ENCODE data around the gene HSD17B1. TPM values are rescaled to one million over a fixed set of nuclear protein-coding genes. Genes with fewer than 3 reads are reported as not detected.
A peak's percentile ranks its signal among the peaks of the same experiment; 100 is the strongest.
"Not testable (repeated sequence)": the region's sequence is repeated elsewhere in the genome, so short reads cannot be mapped to it uniquely, and the experiment has no call there.

The HSD17B1 gene
- total and polyA plus RNA-seq, 2 experiments from 2014 or later, result 2.3 to 3.0 TPM

DNA sequence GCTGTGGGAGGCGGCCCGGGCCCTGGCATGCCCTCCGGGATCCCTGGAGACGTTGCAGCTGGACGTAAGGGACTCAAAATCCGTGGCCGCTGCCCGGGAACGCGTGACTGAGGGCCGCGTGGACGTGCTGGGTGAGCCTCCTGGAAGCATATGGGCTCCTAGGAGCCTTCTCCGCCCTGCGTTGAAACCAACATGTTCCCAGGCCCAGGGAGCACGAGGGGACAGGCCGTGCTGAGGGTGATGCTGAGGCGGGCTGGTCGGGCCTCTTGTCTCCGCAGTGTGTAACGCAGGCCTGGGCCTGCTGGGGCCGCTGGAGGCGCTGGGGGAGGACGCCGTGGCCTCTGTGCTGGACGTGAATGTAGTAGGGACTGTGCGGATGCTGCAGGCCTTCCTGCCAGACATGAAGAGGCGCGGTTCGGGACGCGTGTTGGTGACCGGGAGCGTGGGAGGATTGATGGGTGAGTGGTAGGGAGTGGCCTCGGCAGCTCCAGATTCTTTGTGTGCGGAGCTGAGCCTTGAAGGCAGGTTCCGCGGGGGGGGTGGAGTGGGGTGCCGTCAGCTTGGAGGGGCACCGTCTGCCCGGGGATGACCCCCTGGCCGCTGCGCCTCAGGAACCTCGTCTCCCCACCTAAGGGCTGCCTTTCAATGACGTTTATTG lies 567 bp downstream of the HSD17B1 start:
- Histone ChIP-seq H3K4me3 (peak overlapping the region; percentile 86), H3K4me2 (ENCODE audit: unreplicated experiment) (no peak overlapping the region)
- in situ Hi-C loops (cut with MboI), result no loop called here

GRCh38 chr17:42553866-42554249 lies 1.1 kb downstream of the HSD17B1 start:
- Histone ChIP-seq H3K4me2 (ENCODE audit: unreplicated experiment) (peak overlapping the region; percentile 91), H3K79me2 (ENCODE audit: insufficient read depth) (peaks cover 29% of the 10 kb centered on the region), H3K27ac (no peak overlapping the region), H3K36me3 (ENCODE audit: low read depth) (no peaks in the 10 kb centered on the region), H3K27me3 (replicated peaks; ENCODE audit: insufficient read depth) (no peaks in the 10 kb centered on the region), H3K4me3 (peak overlapping the region; percentile 86), H3K9me3 (ENCODE audit: low read depth) (no peaks in the 10 kb centered on the region), H3K9me2 (ENCODE audit: insufficient read depth) (no peaks in the 10 kb centered on the region), H4K20me1 (ENCODE audit: insufficient read depth) (no peaks in the 10 kb centered on the region), H3F3A (ENCODE audit: insufficient read depth) (no peaks in the 10 kb centered on the region), H2AFZ (peak overlapping the region; percentile 85), H3K4me1 (ENCODE audit: insufficient read depth) (0 out of 2 replicates have a peak, but pooled peaks cover 7% of the 10 kb centered on the region), H3K9ac (peak overlapping the region; percentile 91)
- 44% methylated on average over 16 of the region's 16 CpGs for WGBS, 2 experiments (ENCODE audit: low coverage in 1 of 2, low lambda C conversion rate in 2 of 2, missing lambda C conversion rate in 2 of 2)
- in situ Hi-C loops (cut with MboI), result no loop called here
- DNase-seq, result peak; percentile 42
- no peak for TF ChIP-seq EZH2 (IDR thresholded peaks at IDR 0.05; ENCODE audit: insufficient read depth, poor library complexity, severe bottlenecking)
- TF ChIP-seq EZH2phosphoT487 (IDR thresholded peaks at IDR 0.05; ENCODE audit: insufficient read depth, low read depth), result no peak

More for the DNA sequence above, 567 bp downstream of the HSD17B1 start:
- no peaks in the 10 kb centered on the region for H3K27me3 ChIP-seq (replicated peaks; ENCODE audit: insufficient read depth)
- H3K36me3 ChIP-seq (ENCODE audit: low read depth), result no peaks in the 10 kb centered on the region
- no peak overlapping the region for H3K27ac ChIP-seq
- no peaks in the 10 kb centered on the region for H3F3A ChIP-seq (ENCODE audit: insufficient read depth)
- no peak overlapping the region for H3K9ac ChIP-seq
- no peak overlapping the region for H2AFZ ChIP-seq
- 0 out of 2 replicates have a peak, but pooled peaks cover 7% of the 10 kb centered on the region for H3K4me1 ChIP-seq (ENCODE audit: insufficient read depth)
- no peak for TF ChIP-seq EZH2 (IDR thresholded peaks at IDR 0.05; ENCODE audit: insufficient read depth, poor library complexity, severe bottlenecking)
- TF ChIP-seq EZH2phosphoT487 (IDR thresholded peaks at IDR 0.05; ENCODE audit: insufficient read depth, low read depth), result no peak
- DNase-seq, result no peak
- 79% methylated on average over 37 to 45 of the region's 45 CpGs for WGBS, 2 experiments (ENCODE audit: low coverage in 1 of 2, low lambda C conversion rate in 2 of 2, missing lambda C conversion rate in 2 of 2)
- H3K9me3 ChIP-seq (ENCODE audit: low read depth), result no peaks in the 10 kb centered on the region
- H3K79me2 ChIP-seq (ENCODE audit: insufficient read depth), result peaks cover 29% of the 10 kb centered on the region
- H3K9me2 ChIP-seq (ENCODE audit: insufficient read depth), result no peaks in the 10 kb centered on the region
- no peaks in the 10 kb centered on the region for H4K20me1 ChIP-seq (ENCODE audit: insufficient read depth)

DNA sequence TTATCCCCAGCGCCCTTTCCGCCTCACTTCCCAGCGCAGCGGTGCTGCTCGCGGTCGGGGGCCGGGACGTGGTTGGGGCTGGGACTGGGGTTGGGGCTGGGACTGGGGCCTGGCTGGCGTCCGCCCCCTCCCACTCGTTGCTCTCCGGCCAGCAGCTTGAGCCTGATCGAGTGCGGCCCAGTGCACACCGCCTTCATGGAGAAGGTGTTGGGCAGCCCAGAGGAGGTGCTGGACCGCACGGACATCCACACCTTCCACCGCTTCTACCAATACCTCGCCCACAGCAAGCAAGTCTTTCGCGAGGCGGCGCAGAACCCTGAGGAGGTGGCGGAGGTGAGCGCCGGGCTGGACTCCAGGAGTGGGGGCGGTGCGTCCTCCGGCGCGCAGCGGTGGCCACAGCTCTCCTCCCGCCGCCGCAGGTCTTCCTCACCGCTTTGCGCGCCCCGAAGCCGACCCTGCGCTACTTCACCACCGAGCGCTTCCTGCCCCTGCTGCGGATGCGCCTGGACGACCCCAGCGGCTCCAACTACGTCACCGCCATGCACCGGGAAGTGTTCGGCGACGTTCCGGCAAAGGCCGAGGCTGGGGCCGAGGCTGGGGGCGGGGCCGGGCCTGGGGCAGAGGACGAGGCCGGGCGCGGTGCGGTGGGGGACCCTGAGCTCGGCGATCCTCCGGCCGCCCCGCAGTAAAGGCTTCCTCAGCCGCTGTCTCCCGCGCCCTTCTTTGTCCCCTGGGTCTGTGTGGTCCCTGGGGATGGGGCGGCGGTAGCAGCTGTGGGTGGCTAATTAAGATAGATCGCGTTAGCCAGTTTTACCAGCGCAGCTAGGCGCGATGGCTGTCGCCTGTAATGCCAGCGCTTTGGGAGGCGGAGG lies 1.8 kb downstream of the HSD17B1 start:
- no peaks in the 10 kb centered on the region for H3K27me3 ChIP-seq (replicated peaks; ENCODE audit: insufficient read depth)
- no peaks in the 10 kb centered on the region for H3K36me3 ChIP-seq (ENCODE audit: low read depth)
- peak overlapping the region; percentile 85 for H2AFZ ChIP-seq
- in situ Hi-C loops (cut with MboI), result no loop called here
- peak; percentile 83 for DNase-seq
- H3K4me1 ChIP-seq (ENCODE audit: insufficient read depth), result 0 out of 2 replicates have a peak, but pooled peaks cover 7% of the 10 kb centered on the region
- no peaks in the 10 kb centered on the region for H3K9me3 ChIP-seq (ENCODE audit: low read depth)
- no peaks in the 10 kb centered on the region for H3K9me2 ChIP-seq (ENCODE audit: insufficient read depth)
- H3K4me3 ChIP-seq, result peak overlapping the region; percentile 86
- H3K27ac ChIP-seq, result peak overlapping the region; percentile 43
- H3K4me2 ChIP-seq (ENCODE audit: unreplicated experiment), result peak overlapping the region; percentile 91
- peak overlapping the region; percentile 91 for H3K9ac ChIP-seq
- TF ChIP-seq EZH2phosphoT487 (IDR thresholded peaks at IDR 0.05; ENCODE audit: insufficient read depth, low read depth), result no peak
- TF ChIP-seq EZH2 (IDR thresholded peaks at IDR 0.05; ENCODE audit: insufficient read depth, poor library complexity, severe bottlenecking), result no peak
- H4K20me1 ChIP-seq (ENCODE audit: insufficient read depth), result no peaks in the 10 kb centered on the region
- H3K79me2 ChIP-seq (ENCODE audit: insufficient read depth), result peaks cover 29% of the 10 kb centered on the region
- 3% methylated on average over 61 to 63 of the region's 82 CpGs for WGBS, 2 experiments (ENCODE audit: low coverage in 1 of 2, low lambda C conversion rate in 2 of 2, missing lambda C conversion rate in 2 of 2)
- H3F3A ChIP-seq (ENCODE audit: insufficient read depth), result no peaks in the 10 kb centered on the region

- H3F3A ChIP-seq (ENCODE audit: insufficient read depth), result peaks cover 6% of the 10 kb centered on the region; the same call in 1 of the 2 replicates
- H2AFZ ChIP-seq, result peak overlapping the region; percentile 85
- H3K27ac ChIP-seq, result peak overlapping the region; percentile 43
- H4K20me1 ChIP-seq (ENCODE audit: insufficient read depth), result no peaks in the 10 kb centered on the region
- H3K27me3 ChIP-seq (replicated peaks; ENCODE audit: insufficient read depth), result no peaks in the 10 kb centered on the region
- no peaks in the 10 kb centered on the region for H3K9me3 ChIP-seq (ENCODE audit: low read depth)
- DNase-seq, result no peak
- no peak for TF ChIP-seq EZH2 (IDR thresholded peaks at IDR 0.05; ENCODE audit: insufficient read depth, poor library complexity, severe bottlenecking)
- no peaks in the 10 kb centered on the region for H3K36me3 ChIP-seq (ENCODE audit: low read depth)
- peaks cover 29% of the 10 kb centered on the region for H3K79me2 ChIP-seq (ENCODE audit: insufficient read depth)
- H3K4me1 ChIP-seq (ENCODE audit: insufficient read depth), result 0 out of 2 replicates have a peak, but pooled peaks cover 7% of the 10 kb centered on the region
- in situ Hi-C loops (cut with MboI), result no loop called here
- H3K9ac ChIP-seq, result peak overlapping the region; percentile 91
- no peaks in the 10 kb centered on the region for H3K9me2 ChIP-seq (ENCODE audit: insufficient read depth)
- H3K4me3 ChIP-seq, result peak overlapping the region; percentile 86
- peak overlapping the region; percentile 91 for H3K4me2 ChIP-seq (ENCODE audit: unreplicated experiment)
- WGBS, 2 experiments (ENCODE audit: low coverage in 1 of 2, low lambda C conversion rate in 2 of 2, missing lambda C conversion rate in 2 of 2), result 26 to 27% methylated on average over 4 of the region's 4 CpGs
Observed at GRCh38 chr17:42555122-42555622, 2.4 kb downstream of the HSD17B1 start.

- peak overlapping the region; percentile 91 for H3K4me2 ChIP-seq (ENCODE audit: unreplicated experiment)
- H3K9me3 ChIP-seq (ENCODE audit: low read depth); H3K27ac ChIP-seq; H3K9ac ChIP-seq; H3K4me3 ChIP-seq; in situ Hi-C loops (cut with MboI); H3K27me3 ChIP-seq (replicated peaks; ENCODE audit: insufficient read depth); H3K9me2 ChIP-seq (ENCODE audit: insufficient read depth); H3K36me3 ChIP-seq (ENCODE audit: low read depth); H3K4me1 ChIP-seq (ENCODE audit: insufficient read depth); H4K20me1 ChIP-seq (ENCODE audit: insufficient read depth); H2AFZ ChIP-seq: not testable (repeated sequence)
- DNase-seq, result peak; percentile 34
- H3F3A ChIP-seq (ENCODE audit: insufficient read depth), result peaks cover 12% of the 10 kb centered on the region; the same call in 1 of the 2 replicates
- peaks cover 27% of the 10 kb centered on the region for H3K79me2 ChIP-seq (ENCODE audit: insufficient read depth)
- 45 to 54% methylated on average over 4 to 5 of the region's 5 CpGs for WGBS, 2 experiments (ENCODE audit: low coverage in 1 of 2, low lambda C conversion rate in 2 of 2, missing lambda C conversion rate in 2 of 2)
Observed at GRCh38 chr17:42555961-42556617, 3.4 kb downstream of the HSD17B1 start.
